IPS-11a (cell line): ENCODE results near the gene GINS2.

Experiments used
- H3K4me3 ChIP-seq: one replicate; pipeline ENCODE4 v1.5.1; 2013; ENCODE audit warnings: low read depth, low read length, control low read depth

GINS2 gene

DNA sequence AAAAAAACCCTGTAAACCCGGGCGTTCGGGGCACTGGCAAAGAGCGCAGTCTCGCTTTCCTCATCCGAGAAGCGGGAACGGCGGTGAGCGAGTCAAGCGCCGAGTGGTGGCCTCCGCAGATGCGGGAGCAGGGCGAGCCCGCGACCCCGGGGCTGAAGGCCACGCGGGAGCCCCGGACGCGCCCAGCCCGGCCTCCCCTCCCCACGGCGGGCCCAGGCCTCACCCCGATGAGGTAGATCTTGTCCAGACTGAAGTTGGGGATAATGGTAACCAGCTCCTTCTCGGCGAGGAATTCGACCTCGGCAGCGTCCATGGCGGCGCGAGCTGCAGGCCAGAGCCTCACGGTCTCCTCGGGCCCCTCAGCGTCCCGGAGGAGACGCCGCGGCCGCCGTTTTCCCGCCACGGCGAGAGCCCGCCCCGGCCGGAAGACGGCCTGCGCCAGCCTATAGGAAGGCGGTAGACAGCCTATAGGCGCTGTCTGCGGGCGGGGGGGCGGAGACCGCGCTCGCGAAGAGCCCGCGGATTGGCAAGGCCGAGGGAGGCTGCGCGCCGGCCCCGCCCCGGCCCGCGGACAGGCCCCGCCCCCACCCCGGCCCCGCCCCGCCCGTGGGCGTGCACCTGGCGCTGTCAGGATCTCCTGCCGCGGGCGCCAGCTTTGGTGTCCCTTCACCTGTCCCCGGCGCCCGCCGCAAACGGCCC is at the start of gene GINS2:
Gene GINS2 (minus strand): TSS at position 369 of the 699 bp plus-strand sequence. CDS start 56 bp downstream, at position 313.
- peak within 1 kb of the TSS; percentile 50 for H3K4me3 ChIP-seq

GRCh38 chr16:85736921-85737320 is 48.2 kb upstream of the GINS2 start:
- no peak overlapping the region for H3K4me3 ChIP-seq

DNA sequence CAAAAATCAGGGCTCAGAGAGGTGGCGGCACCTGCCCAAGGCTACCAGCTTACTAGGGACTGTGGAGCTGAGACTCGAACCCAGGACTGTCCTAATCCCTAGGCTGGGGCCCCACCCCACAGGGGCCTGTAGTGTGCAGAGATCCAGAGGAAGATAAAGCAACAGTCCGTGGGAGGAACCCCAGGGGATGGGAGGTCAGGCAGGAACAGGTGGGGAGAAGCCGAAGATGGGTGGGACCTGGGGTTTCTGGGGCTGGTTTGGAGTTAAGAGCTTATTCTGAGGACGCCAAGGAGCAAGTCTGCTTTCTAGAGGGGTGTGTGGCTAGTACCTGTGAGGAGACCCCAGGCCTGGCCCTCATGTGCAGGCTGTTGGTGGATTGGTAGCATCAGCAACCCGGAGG is 47.2 kb upstream of the GINS2 start:
- H3K4me3 ChIP-seq = no peak overlapping the region

GRCh38 chr16:85735225-85735635 is 46.5 kb upstream of the GINS2 start:
- no peak overlapping the region for H3K4me3 ChIP-seq

DNA sequence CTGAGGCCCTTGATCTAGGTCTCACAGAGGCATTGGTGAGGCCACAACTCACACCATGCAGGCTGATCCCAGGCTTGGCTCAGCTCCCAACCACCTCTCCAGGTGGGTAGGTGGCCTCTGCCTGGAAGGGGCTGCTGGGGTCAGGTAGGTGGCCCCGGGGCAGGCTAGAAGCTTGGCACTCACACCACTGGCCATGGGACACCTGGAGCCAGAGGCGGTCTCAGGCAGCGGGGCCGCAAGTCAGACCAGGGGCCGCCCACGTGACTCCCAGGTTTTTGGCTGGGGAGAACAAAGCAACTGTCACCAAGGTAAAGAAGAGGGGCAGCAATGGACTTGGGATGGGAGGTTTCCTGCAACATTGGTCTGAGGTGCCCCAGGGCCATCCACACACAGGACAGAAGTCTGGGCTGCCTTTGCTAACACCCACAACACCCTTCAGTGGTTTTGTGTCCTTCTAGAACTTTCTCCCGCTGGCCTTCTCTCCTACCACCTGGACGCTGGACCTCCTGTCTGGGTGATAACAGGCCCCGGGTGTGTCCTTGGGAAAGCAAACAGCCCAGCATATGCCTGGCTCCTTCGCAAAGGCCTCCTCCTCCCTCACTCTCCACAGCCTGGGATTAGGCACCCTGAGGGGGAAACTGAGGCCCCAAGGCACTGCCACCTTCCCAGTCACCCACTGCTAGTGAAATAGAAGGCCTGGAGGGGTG is 45.7 kb upstream of the GINS2 start:
- no peak overlapping the region for H3K4me3 ChIP-seq

DNA sequence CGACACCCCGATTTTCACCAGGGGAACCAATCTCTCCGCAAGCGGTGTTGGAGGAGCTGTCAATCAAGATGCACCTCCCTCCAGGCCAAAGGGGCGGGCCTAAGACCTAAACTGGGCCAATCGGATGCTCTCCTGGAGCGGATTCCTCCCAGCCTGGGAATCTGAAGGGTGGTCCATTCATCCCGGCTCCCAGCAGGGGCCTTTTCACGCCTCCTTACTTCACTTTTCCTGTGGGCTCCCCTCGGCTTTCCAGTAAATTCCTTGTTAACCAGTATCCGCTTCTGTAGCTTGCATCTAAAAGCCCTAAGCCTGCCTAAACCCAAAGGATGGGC is 45.1 kb upstream of the GINS2 start:
- H3K4me3 ChIP-seq = no peak overlapping the region

DNA sequence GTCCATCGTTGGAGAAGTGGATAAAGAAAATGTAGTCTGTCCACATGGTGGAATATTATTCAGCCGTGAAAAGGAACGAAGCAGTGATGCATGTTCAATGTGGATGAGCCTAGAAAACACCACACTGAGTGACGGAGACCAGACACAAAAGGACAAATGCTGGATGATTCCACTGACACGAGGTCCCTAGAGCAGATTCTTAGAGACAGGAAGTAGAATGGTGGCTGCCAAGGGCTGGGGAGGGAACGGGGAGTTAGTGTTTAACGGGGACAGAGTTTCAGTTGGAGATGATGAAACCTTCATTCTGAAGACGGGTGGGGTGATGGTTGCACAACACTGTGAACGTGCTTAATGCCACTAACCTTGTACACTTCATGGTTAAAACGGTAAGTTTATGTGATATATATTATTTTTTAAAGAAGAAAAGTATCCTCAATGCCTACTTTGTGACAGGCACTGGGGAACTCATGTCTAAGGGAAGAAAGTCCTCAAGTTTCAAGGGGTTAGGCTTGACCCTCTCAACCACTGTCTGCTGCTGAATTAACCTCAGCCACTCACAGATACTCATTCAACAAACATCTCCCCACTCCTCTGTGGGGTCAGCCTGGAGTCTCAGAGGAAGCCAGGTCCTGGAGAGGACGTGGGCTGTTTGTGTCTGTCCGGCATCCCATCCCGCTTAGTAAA is 44.5 kb upstream of the GINS2 start:
- no peak overlapping the region for H3K4me3 ChIP-seq

- no peak overlapping the region for H3K4me3 ChIP-seq
Measured at GRCh38 chr16:85731179-85731578, 42.4 kb upstream of the GINS2 start.

GRCh38 chr16:85730186-85730465 is 41.4 kb upstream of the GINS2 start:
- H3K4me3 ChIP-seq = no peak overlapping the region

- no peak overlapping the region for H3K4me3 ChIP-seq
Measured at GRCh38 chr16:85729452-85730185, 40.9 kb upstream of the GINS2 start.

- no peak overlapping the region for H3K4me3 ChIP-seq
Measured at GRCh38 chr16:85728879-85729278, 40.1 kb upstream of the GINS2 start.

GRCh38 chr16:85724936-85725335 is 36.2 kb upstream of the GINS2 start:
- no peak overlapping the region for H3K4me3 ChIP-seq

GRCh38 chr16:85724126-85724879 is 35.5 kb upstream of the GINS2 start:
- H3K4me3 ChIP-seq = no peak overlapping the region

DNA sequence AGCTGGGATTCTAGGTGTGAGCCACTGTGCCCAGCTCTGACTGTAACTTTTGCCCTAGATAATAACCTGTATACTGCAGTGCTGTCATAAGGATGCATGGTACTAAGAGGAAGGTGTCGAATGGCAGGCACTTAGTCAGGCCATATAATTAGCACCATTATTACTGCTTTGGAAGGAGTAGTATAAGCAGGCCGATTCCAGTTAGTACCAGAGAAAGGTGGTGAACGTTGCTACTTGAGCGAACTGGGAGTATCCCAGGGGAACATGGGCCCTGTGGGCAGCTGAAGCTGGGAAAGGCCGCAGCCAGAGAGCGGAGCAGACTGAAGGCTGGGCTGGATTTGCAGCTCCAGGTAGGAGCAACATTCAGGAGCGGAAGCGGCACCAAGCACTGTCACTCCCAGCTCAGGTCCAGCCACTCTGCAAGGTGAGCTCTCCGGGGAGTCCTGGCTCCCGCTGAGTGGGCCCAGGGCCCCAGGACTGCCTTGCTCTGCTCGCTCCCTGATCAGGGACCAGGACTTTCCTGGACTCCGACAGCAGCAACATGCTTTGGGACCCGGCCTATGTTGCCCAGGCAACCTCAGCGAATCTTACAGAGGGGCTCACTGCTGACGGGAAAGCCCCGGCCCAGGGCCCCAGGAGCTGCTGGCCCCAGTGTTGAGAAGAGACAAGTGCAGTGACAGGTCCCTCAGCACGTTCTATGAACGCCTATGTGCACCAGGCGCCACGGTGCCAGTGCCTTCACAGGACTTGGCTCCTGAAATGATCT is 33.6 kb upstream of the GINS2 start:
- no peak overlapping the region for H3K4me3 ChIP-seq

DNA sequence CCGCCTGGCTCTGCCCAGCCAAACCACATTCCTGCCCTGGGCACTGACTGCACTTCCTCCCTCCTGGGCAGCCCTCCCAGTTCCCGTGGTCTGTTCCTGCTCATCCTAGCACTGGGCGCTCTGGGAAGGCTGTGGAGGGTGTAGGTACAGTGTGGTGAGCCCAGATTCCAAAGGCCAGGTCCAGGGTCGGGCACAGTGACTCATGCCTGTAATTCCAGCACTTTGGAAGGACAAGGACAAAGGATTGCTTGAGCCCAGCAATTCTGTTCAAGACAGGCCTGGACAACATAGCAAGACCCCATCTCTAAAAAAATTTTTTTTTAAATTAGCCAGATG is 31.5 kb upstream of the GINS2 start:
- H3K4me3 ChIP-seq = no peak overlapping the region

DNA sequence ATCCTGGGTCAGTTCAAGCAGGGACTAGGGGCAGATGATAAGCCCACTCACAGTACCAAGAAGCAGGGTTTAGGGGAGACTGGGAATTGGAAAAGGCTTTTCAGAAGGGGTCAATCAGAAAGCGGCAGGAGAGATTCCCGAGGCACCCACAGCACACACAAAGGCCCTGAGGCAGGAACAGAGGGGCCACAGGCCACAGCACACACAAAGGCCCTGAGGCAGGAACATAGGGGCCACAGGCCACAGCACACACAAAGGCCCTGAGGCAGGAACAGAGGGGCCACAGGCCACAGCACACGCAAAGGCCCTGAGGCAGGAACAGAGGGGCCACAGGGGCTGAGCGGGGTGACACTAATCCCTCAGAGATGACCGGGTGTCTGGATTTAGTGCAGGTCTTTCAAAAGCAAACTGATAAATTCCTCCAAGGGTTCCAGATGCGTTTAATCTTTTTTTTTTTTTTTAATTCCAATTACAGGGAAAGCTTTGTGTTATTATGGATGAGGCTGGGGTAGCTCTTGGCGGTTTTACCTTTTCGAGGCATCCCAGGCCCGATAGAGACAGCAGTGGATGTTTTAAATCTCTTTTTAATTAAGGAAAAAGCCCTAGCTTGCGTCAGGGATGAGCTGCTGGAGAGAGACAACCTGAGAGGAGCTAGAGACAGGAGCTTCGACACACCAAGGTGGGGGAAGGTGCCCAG is 31.0 kb upstream of the GINS2 start:
- H3K4me3 ChIP-seq = no peak overlapping the region

GRCh38 chr16:85718682-85719081 is 29.9 kb upstream of the GINS2 start:
- no peak overlapping the region for H3K4me3 ChIP-seq

DNA sequence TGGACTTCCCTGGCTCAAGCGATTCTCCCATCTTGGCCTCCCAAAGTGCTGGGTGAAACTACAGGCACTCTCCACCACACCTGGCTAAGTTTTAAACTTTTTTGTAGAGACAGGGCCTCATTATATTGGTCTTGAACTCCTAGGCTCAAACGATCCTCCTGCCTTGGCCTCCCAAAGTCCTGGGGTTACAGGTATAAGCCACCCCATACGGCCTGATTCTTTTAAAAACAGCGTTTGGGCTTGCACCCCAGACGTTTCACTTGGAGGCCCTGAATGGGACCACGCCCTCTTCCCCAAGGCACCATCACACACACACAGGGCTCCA is 29.4 kb upstream of the GINS2 start:
- H3K4me3 ChIP-seq = no peak overlapping the region

- no peak overlapping the region for H3K4me3 ChIP-seq
Measured at GRCh38 chr16:85717393-85718152, 28.8 kb upstream of the GINS2 start.
